Psoas muscle (tissue), 8 donors: ENCODE measurements around the gene RAF1. TPM values are rescaled to one million over a fixed set of nuclear protein-coding genes. Genes with fewer than 3 reads are reported as not detected.

Source experiments
- ATAC-seq, 4 donors: fragments of 200-7000 bp; cut with Tn5 transposase; one replicate each; pipeline ENCODE4 v1.9.1; 2020; ENCODE audit warnings: moderate library complexity in 3 of 4, mild to moderate bottlenecking in 2 of 4
- DNase-seq, 2 donors: peaks; one replicate each; pipeline ENCODE4 v3.0.0-alpha.2; 2020
- H3K27ac ChIP-seq: fragments of 200-600 bp; one replicate; pipeline ENCODE4 v1.8.0; 2022
- H3K27me3 ChIP-seq, 3 donors: fragments of 200-600 bp in 1 of 3; one replicate each; pipeline versions ENCODE4 v1.6.1 to v1.8.0; 2013 to 2022; ENCODE audit warnings: low read length in 2 of 3, mild to moderate bottlenecking in 2 of 3, moderate library complexity in 1 of 3; ENCODE audit not compliant: insufficient read depth in 3 of 3
- H3K36me3 ChIP-seq, 2 donors: fragments of 200-600 bp in 1 of 2; one replicate each; pipeline versions ENCODE4 v1.6.1 to v1.8.0; 2013 to 2022; ENCODE audit warnings: low read depth in 1 of 2, mild to moderate bottlenecking in 1 of 2, moderate library complexity in 1 of 2; ENCODE audit not compliant: insufficient read depth in 1 of 2
- H3K4me1 ChIP-seq: fragments of 200-600 bp; one replicate; pipeline ENCODE4 v1.8.0; 2022
- H3K4me3 ChIP-seq: fragments of 200-600 bp; one replicate; pipeline ENCODE4 v1.8.0; 2022; ENCODE audit warnings: mild to moderate bottlenecking
- H3K9me3 ChIP-seq: fragments of 200-600 bp; one replicate; pipeline ENCODE4 v1.8.0; 2022
- WGBS, 3 donors: extraction: QIAGEN DNeasy Blood & Tissue Kit; methylation state at CpG; one replicate each; pipeline versions ENCODE4 v1.1.6 to v1.1.7; 2013; 5-methylcytosine and 5-hydroxymethylcytosine counted together
- intact Hi-C, 2 donors: fragments of 100-400 bp; cut with DNase I; formaldehyde crosslinking; loops; one replicate each; pipeline versions ENCODE4 v1.11.0 to v1.14.2; 2022
- polyA plus RNA-seq, 3 donors: library from polyadenylated mRNA; stranded (reverse); fragments of 200-250 nt; gene quantifications; one replicate each; pipeline ENCODE4 v1.2.3, GENCODE V29; 2013
- total RNA-seq, 4 donors: library from RNA; stranded (reverse); fragmentation: NEBNext Ultra II Directional in 2 of 4; extraction: Animal tissue kit (Norgen Biotek cat#: 25700) in 2 of 4; gene quantifications; one replicate each; pipeline versions ENCODE4 v1.2.1 to v1.2.4, GENCODE V29; 2021 to 2023
- TF ChIP-seq, protein P1 (sequence below): fragments of 200-600 bp; IDR thresholded peaks from one replicate; pipeline ENCODE4 v1.8.0; 2022; ENCODE audit warnings: antibody characterized with exemption
- donor health status: healthy with polysubstance abuse.
- donor health status: DM: no; HTN: no; CAD: no; lungs with moderate emphysema.
- donor health status: Bipolar disorder and iron deficiency.
- donor health status: healthy.
- donor health status: DM: yes; HTN: yes; CAD: no.
- donor health status: DM: no; HTN: no; CAD: no.
- donor health status: DM: no; HTN: no; CAD: no.
- donor health status: DM: yes; HTN: yes; CAD: no.

RAF1 gene
- total and polyA plus RNA-seq, 7 donors = 87.2 to 391 (median 155) TPM

DNA sequence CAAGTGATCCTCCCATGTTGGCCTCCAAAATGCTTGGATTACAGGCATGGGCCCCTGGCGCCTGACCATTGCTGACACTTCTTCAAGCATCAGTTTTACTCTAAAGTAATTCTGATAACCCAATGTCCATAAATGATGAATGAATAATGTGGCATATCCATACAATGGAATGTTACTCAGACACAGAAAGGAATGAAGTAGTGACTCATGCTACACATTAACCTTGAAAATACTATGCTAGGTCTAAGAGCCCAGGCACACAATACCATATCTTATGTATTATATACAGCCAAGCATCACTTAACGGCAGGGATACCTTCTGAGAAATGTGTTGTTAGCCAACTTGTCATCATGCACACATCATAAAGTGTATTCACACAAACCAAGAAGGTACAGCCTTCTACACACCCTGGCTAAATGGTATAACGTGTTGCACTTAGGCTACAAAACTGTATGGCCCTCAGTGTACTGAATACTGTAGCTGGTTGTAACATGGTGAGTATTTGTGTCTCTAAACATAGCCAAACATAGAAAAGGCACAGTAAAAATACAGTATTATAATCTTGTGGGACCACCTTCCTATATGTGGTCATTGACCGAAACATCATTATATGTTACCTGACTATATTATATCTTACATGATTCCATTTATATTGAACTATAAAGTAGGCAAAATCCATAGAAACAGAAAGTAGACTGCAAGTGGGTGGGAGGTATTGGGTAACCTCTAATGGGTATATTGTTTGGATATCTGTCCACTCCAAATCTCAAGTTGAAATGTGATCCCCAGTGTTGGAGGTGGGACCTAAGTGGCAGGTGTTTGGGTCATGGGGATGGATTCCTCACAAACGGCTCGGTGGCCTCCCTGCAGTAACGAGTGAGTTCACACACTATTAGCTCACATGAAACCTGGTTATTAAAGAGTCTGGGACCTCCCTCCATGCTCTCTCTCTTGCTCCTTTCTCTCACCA is 75.6 kb downstream of the RAF1 start:
- Histone ChIP-seq H3K27me3 (no peaks in the 10 kb centered on the region), H3K36me3 (peaks cover 3 to 98% of the 10 kb centered on the region in 2 donors), H3K4me1 (peaks cover 24% of the 10 kb centered on the region), H3K27ac (peak overlapping the region; percentile 68), H3K4me3 (no peak overlapping the region), H3K9me3 (no peaks in the 10 kb centered on the region)
- intact Hi-C loops = no loop called here
- ATAC-seq (peak in 3 of 4 donors; percentile 4 to 11 (median 7)), DNase-seq (no peak)
- TF ChIP-seq, protein P1, sequence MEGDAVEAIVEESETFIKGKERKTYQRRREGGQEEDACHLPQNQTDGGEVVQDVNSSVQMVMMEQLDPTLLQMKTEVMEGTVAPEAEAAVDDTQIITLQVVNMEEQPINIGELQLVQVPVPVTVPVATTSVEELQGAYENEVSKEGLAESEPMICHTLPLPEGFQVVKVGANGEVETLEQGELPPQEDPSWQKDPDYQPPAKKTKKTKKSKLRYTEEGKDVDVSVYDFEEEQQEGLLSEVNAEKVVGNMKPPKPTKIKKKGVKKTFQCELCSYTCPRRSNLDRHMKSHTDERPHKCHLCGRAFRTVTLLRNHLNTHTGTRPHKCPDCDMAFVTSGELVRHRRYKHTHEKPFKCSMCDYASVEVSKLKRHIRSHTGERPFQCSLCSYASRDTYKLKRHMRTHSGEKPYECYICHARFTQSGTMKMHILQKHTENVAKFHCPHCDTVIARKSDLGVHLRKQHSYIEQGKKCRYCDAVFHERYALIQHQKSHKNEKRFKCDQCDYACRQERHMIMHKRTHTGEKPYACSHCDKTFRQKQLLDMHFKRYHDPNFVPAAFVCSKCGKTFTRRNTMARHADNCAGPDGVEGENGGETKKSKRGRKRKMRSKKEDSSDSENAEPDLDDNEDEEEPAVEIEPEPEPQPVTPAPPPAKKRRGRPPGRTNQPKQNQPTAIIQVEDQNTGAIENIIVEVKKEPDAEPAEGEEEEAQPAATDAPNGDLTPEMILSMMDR = no peak
- 59 to 65% (median 60%) methylated on average over 7 of the region's 7 CpGs for WGBS, 3 donors

DNA sequence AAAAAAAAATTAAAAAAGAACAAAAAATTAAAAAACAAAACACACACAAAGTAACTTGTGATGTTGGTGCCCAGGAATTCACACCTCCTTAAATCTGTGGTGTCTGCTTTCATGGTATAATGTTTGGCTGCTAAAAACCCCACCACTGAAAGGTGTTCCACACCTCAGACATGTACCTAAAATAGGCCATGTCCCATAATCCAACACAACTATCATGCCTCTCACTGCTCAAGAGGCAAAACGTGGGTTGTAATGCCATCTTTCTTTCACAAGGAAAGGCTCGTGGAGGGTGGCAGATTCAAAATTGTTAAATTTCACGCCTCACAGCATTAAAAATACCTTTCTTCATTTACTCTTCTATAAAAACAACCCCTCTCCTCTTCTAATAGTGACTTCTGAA is 77.5 kb downstream of the RAF1 start:
- peaks cover 24% of the 10 kb centered on the region for H3K4me1 ChIP-seq
- TF ChIP-seq, protein P1 = no peak
- peak overlapping the region; percentile 64 for H3K27ac ChIP-seq
- no peaks in the 10 kb centered on the region for H3K27me3 ChIP-seq
- DNase-seq (no peak), ATAC-seq (peak in 3 of 4 donors; percentile 40 to 49 (median 47))
- no peaks in the 10 kb centered on the region for H3K9me3 ChIP-seq
- intact Hi-C loops = no loop called here
- H3K4me3 ChIP-seq = no peak overlapping the region
- peaks cover 3 to 98% of the 10 kb centered on the region in 2 donors for H3K36me3 ChIP-seq
- WGBS, 3 donors = 46 to 65% (median 53%) methylated on average over 3 of the region's 3 CpGs

DNA sequence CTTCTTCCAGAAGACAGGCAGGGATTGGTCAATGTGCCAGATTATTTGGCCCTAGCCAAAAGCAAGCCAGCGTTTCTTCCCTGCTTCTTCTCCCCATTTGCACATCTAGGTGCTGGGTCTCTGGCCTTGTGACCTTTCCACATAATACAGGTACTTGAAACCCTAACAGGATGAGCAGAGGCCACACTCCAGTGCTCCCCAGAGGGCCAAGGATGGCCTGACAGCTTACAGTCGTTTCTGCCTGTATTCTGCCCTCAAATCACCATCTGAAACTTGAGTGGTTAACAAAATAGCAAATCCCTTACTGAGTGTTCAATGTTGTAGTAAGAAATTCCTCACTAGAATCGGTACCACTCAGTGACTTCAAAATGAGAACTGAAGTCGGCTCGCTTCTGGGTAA is 77.9 kb downstream of the RAF1 start:
- peaks cover 3 to 98% of the 10 kb centered on the region in 2 donors for H3K36me3 ChIP-seq
- DNase-seq = no peak
- ATAC-seq = no peak
- peaks cover 24% of the 10 kb centered on the region for H3K4me1 ChIP-seq
- intact Hi-C loops = no loop called here
- H3K4me3 ChIP-seq = no peak overlapping the region
- TF ChIP-seq, protein P1 = no peak
- H3K9me3 ChIP-seq = no peaks in the 10 kb centered on the region
- WGBS, 3 donors = 43 to 58% (median 51%) methylated on average over 5 of the region's 5 CpGs
- H3K27me3 ChIP-seq = no peaks in the 10 kb centered on the region
- H3K27ac ChIP-seq = peak overlapping the region; percentile 64

DNA sequence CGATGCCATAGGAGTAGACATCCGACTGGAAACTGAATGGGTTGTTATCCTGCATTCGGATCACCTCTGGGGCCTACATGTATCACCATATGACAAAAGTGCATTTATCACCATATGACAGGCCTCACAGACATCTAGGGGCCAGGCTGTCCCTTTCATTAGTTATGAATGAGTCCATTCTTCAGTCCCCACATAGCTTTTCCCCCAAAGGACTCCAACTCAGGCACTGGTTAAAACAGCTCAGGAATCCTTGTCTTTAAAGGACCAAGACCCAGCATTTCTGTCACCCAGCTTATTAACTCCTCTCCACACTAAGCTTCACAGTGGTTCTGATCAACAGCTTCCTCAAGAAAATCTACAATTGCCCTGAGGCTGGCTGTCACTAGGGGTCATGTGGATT is 78.7 kb downstream of the RAF1 start:
- Histone ChIP-seq H3K9me3 (no peaks in the 10 kb centered on the region), H3K27ac (peak overlapping the region; percentile 64), H3K4me1 (peaks cover 24% of the 10 kb centered on the region), H3K36me3 (peaks cover 3 to 98% of the 10 kb centered on the region in 2 donors), H3K27me3 (no peaks in the 10 kb centered on the region), H3K4me3 (no peak overlapping the region)
- ATAC-seq = no peak
- WGBS, 3 donors = 83 to 88% (median 84%) methylated on average over 3 of the region's 3 CpGs
- TF ChIP-seq, protein P1 = no peak
- no peak for DNase-seq
- intact Hi-C loops = no loop called here
